ENCODE results near the gene COX19. TPM values are rescaled to one million over a fixed set of nuclear protein-coding genes. Genes with fewer than 3 reads are reported as not detected.

COX19 gene
- total and polyA plus RNA-seq, 2 donors (not counting 3 experiments of a cell fraction or from before 2014, with no cell fraction given): 6.8 to 10.6 TPM

DNA sequence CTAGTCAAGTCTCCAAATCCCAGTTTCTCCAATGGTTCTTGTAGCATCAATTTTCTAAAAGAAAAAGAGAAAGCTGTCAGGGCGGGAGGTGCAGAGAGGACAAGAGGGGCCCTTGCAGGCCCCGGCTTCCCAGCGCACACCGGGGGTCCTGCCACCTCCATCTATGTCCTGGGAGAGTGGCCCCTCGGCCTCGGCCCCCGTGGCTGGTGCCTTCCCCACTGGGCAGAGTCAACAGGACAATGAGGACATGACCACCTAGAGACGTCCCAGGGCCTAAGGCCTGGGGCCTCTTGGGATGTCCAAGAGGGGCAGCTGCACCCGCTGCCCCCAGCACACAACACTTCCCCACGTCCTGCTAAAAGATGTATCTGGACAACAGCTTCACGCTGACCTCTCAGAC is 5.9 kb downstream of the COX19 start:
- Histone ChIP-seq H3K36me3 (ENCODE audit: control insufficient read depth in 2 of 2, extremely low read depth in 1 of 2, insufficient read depth in 2 of 2, low read length in 2 of 2) (peaks cover 19 to 24% of the 10 kb centered on the region in 2 experiments), H3K4me2 (ENCODE audit: insufficient read depth, low read length) (no peak overlapping the region)
- POLR2A ChIA-PET: no interaction called here

More for the DNA sequence above, 5.9 kb downstream of the COX19 start:
- Histone ChIP-seq H3K9me1 (replicated peaks; ENCODE audit: control insufficient read depth, extremely low read depth, insufficient read depth, low read length) (no peaks in the 10 kb centered on the region), H3K27ac (ENCODE audit: insufficient read depth, low read depth, low read length) (no peak overlapping the region), H3K4me3 (replicated peaks in 1 of 3; ENCODE audit: insufficient read depth in 1 of 3, low read depth in 1 of 3, low read length in 3 of 3) (no peak overlapping the region), H3K9me3 (replicated peaks; ENCODE audit: control insufficient read depth, insufficient read depth, low read length) (no peaks in the 10 kb centered on the region), H4K20me1 (replicated peaks; ENCODE audit: control insufficient read depth, extremely low read depth, insufficient read depth, low read length) (no peaks in the 10 kb centered on the region), H3K4me1 (ENCODE audit: control insufficient read depth, extremely low read depth, insufficient read depth, low read length) (peaks cover 6% of the 10 kb centered on the region), H2AFZ (ENCODE audit: low read depth, low read length) (no peak overlapping the region), H3K27me3 (ENCODE audit: control insufficient read depth in 2 of 2, insufficient read depth in 2 of 2, low read length in 2 of 2) (no peaks in the 10 kb centered on the region), H3K79me2 (ENCODE audit: control insufficient read depth, insufficient read depth, low read length) (peaks cover 36% of the 10 kb centered on the region), H3K9ac (replicated peaks; ENCODE audit: extremely low read depth, insufficient read depth, low read length) (no peak overlapping the region)
- DNase-seq (ENCODE audit: low read depth, low spot score) (no peak), FAIRE-seq (no peak)
- CTCF ChIA-PET: no interaction called here
- TF ChIP-seq EZH2 (IDR thresholded peaks at IDR 0.05; ENCODE audit: borderline replicate concordance, low read depth, low read length, severe bottlenecking) (no peak), GATA2 (IDR thresholded peaks at IDR 0.05; ENCODE audit: insufficient read depth, insufficient read length, low read depth, low read length) (no peak), POLR2AphosphoS5 (IDR thresholded peaks at IDR 0.05; ENCODE audit: insufficient read depth, low read depth, low read length) (no peak), FOS (IDR thresholded peaks at IDR 0.05; ENCODE audit: borderline replicate concordance, insufficient read depth, low read length) (no peak), MYC (IDR thresholded peaks at IDR 0.05; ENCODE audit: low read depth, low read length) (no peak), JUN (IDR thresholded peaks at IDR 0.05; ENCODE audit: borderline replicate concordance, insufficient read depth, insufficient read length, low read depth) (no peak), POLR2A (IDR thresholded peaks at IDR 0.05; ENCODE audit: low read depth, low read length) (no peak)
- TF ChIP-seq, protein P1, sequence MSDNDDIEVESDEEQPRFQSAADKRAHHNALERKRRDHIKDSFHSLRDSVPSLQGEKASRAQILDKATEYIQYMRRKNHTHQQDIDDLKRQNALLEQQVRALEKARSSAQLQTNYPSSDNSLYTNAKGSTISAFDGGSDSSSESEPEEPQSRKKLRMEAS (IDR thresholded peaks at IDR 0.05; ENCODE audit: insufficient read depth, insufficient read length): no peak
- TF ChIP-seq, protein P2, sequence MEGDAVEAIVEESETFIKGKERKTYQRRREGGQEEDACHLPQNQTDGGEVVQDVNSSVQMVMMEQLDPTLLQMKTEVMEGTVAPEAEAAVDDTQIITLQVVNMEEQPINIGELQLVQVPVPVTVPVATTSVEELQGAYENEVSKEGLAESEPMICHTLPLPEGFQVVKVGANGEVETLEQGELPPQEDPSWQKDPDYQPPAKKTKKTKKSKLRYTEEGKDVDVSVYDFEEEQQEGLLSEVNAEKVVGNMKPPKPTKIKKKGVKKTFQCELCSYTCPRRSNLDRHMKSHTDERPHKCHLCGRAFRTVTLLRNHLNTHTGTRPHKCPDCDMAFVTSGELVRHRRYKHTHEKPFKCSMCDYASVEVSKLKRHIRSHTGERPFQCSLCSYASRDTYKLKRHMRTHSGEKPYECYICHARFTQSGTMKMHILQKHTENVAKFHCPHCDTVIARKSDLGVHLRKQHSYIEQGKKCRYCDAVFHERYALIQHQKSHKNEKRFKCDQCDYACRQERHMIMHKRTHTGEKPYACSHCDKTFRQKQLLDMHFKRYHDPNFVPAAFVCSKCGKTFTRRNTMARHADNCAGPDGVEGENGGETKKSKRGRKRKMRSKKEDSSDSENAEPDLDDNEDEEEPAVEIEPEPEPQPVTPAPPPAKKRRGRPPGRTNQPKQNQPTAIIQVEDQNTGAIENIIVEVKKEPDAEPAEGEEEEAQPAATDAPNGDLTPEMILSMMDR (IDR thresholded peaks at IDR 0.05; ENCODE audit: extremely low read depth in 1 of 2, insufficient read depth in 1 of 2, low read depth in 1 of 2, low read length in 2 of 2): no peak
- BruUV-seq (replicated peaks): no TSS peak
- intact Hi-C loops (cut with micrococcal nuclease) (no loop called here), dilution Hi-C loops (cut with MboI; ENCODE audit: extremely low pct_ligation_motif_present, low sequenced_read_pairs) (no loop called here)
